A549 (cell line): ENCODE measurements around the gene FIBP. TPM values are rescaled to one million over a fixed set of nuclear protein-coding genes. Genes with fewer than 3 reads are reported as not detected.

ENCODE experiments used
- ATAC-seq, 2 experiments: fragments of 200-7000 bp in 1 of 2; fragments of >200 bp in 1 of 2; cut with Nextera tagmentation in 1 of 2; cut with Tn5 transposase in 1 of 2; 3 replicates each; pipeline versions ENCODE4 v1.8.0 to v1.9.1; 2018 to 2020; ENCODE audit warnings: mild to moderate bottlenecking in 1 of 2, moderate library complexity in 1 of 2
- CTCF ChIA-PET: fragments of 300-600 bp; sonication (Branson Sonifier 250); formaldehyde crosslinking; extraction: SDS; loops from one replicate; lab custom pipeline; 2021; ENCODE audit warnings: antibody characterized with exemption, inconsistent platforms; lab: Yijun Ruan, JAX
- POLR2A ChIA-PET: fragments of 350-600 bp; formaldehyde crosslinking; extraction: SDS; loops from one replicate; lab custom pipeline; 2021; ENCODE audit warnings: antibody characterized with exemption, inconsistent platforms; lab: Yijun Ruan, JAX
- DNase-seq, 2 experiments: peaks; one replicate each; pipeline versions ENCODE4 v3.0.0 to v3.0.0-alpha.2; 2011 to 2016; ENCODE audit warnings: low read depth in 1 of 2, low spot score in 1 of 2
- FAIRE-seq: peaks from 2 replicates; lab custom pipeline; 2011; peaks lifted over from hg19 to GRCh38; lab: Jason Lieb, UNC
- H3K27ac ChIP-seq, 2 experiments: fragments of >200 bp; sonication (Bioruptor Twin); formaldehyde crosslinking; 3 replicates each; pipeline ENCODE4 v1.5.1; 2016 to 2017
- H3K4me1 ChIP-seq: fragments of >200 bp; sonication (Bioruptor Twin); formaldehyde crosslinking; 3 replicates; pipeline ENCODE4 v1.6.1; 2016
- H3K4me2 ChIP-seq: fragments of >200 bp; sonication (Bioruptor Twin); formaldehyde crosslinking; 3 replicates; pipeline ENCODE4 v1.6.1; 2016
- H3K4me3 ChIP-seq: fragments of >200 bp; sonication (Bioruptor Twin); formaldehyde crosslinking; 3 replicates; pipeline ENCODE4 v1.5.1; 2016
- H3K9me3 ChIP-seq: fragments of >200 bp; sonication (Bioruptor Twin); formaldehyde crosslinking; 3 replicates; pipeline ENCODE4 v1.6.1; 2016
- EHF ChIP-seq: fragments of 250-450 bp; sonication (Bioruptor Pico); IDR thresholded peaks from 2 replicates; pipeline ENCODE4 v1.5.0; 2020; ENCODE audit warnings: mild to moderate bottlenecking
- FOSL2 ChIP-seq, 2 experiments: fragments of 450-650 bp in 1 of 2; fragments of >200 bp in 1 of 2; sonication (Bioruptor Twin) in 1 of 2; formaldehyde crosslinking; IDR thresholded peaks; 2 replicates each; pipeline versions ENCODE4 v1.5.0 to v1.6.1; 2016 to 2020; ENCODE audit warnings: mild to moderate bottlenecking in 1 of 2, moderate library complexity in 1 of 2
- HEYL ChIP-seq: fragments of 250-450 bp; sonication (Bioruptor Pico); IDR thresholded peaks from 2 replicates; pipeline ENCODE4 v1.8.0; 2021; ENCODE audit warnings: mild to moderate bottlenecking, moderate library complexity
- JUN ChIP-seq, 2 experiments: fragments of >200 bp; sonication (Bioruptor Twin); formaldehyde crosslinking; IDR thresholded peaks; 2 replicates in 1 of 2; 3 replicates in 1 of 2; pipeline ENCODE4 v1.6.1; 2016 to 2017
- MYC ChIP-seq: IDR thresholded peaks from 2 replicates; pipeline ENCODE4 v1.6.1; 2012; ENCODE audit warnings: mild to moderate bottlenecking, inconsistent platforms, low read length, improper control_type of control experiment, borderline replicate concordance
- RAD21 ChIP-seq, 2 experiments: fragments of >200 bp in 1 of 2; sonication (Bioruptor Twin) in 1 of 2; formaldehyde crosslinking in 1 of 2; IDR thresholded peaks in 1 of 2; conservative IDR thresholded peaks in 1 of 2; 2 replicates in 1 of 2; 3 replicates in 1 of 2; pipeline ENCODE4 v1.6.1; 2012 to 2018; ENCODE audit warnings: inconsistent platforms in 1 of 2
- RARB ChIP-seq: fragments of 250-450 bp; sonication (Bioruptor Pico); IDR thresholded peaks from 2 replicates; pipeline ENCODE4 v1.8.0; 2021; ENCODE audit warnings: mild to moderate bottlenecking, moderate library complexity
- SMC3 ChIP-seq: fragments of >200 bp; sonication (Bioruptor Twin); formaldehyde crosslinking; IDR thresholded peaks from 3 replicates; pipeline ENCODE4 v1.6.1; 2018; ENCODE audit warnings: inconsistent platforms
- WGBS: methylation state at CpG from one replicate; pipeline ENCODE4 v1.1.6; 2017; ENCODE audit errors: missing lambda C conversion rate; 5-methylcytosine and 5-hydroxymethylcytosine counted together
- polyA plus RNA-seq, 4 experiments: library from polyadenylated mRNA; depleted of rRNA in 3 of 4; stranded (reverse); fragments of >200 nt; fragmentation: RNase III in 1 of 4; extraction: RNeasy Plus Mini Kit Qiagen cat#74134 plus additional on column Dnase treatment in 1 of 4; gene quantifications; 2 replicates in 3 of 4; 3 replicates in 1 of 4; pipeline ENCODE4 v1.2.3, GENCODE V29; 2011 to 2017
- TF ChIP-seq, protein P1 (sequence below): fragments of 250-450 bp; sonication (Bioruptor Pico); IDR thresholded peaks from 2 replicates; pipeline ENCODE4 v1.5.0; 2021; ENCODE audit warnings: mild to moderate bottlenecking, moderate library complexity, borderline replicate concordance
- TF ChIP-seq, protein P2 (sequence below): fragments of 200-600 bp; sonication (generic); IDR thresholded peaks from 2 replicates; pipeline ENCODE4 v1.6.1; 2016; ENCODE audit warnings: antibody characterized with exemption, mild to moderate bottlenecking, moderate library complexity
- TF ChIP-seq, protein P3 (sequence below): fragments of 150-350 bp; IDR thresholded peaks from 2 replicates; pipeline ENCODE4 v1.6.1; 2014; ENCODE audit warnings: low read depth, mild to moderate bottlenecking, low read length

FIBP gene
- polyA plus RNA-seq, 2 of the 4 experiments (the other 2 are of a cell fraction), result 60.4 to 72.2 TPM

DNA sequence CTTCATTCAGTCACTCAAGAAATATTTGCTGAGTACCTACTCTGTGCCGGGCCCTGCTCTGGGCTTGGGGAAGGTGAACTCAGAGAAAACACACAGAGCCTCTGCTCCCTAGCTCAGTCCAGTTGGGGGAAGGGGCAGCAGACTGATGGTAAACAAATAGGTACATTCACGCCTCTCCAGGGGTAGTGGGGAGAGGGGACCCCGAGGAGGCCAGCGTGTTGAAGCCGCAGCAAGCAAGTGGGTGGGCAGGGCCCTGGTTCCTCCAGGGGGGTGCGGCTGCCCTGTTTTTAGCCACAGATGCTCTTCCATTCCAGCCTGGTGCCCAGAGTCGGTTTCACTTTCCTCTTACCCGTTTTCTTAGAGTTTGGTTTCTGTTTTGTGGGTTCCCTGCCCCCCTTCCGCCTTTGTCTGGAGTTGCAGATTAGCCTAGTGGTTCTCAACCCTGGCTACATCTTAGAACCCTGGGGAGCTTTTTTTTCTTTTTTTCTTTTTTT is 39.7 kb upstream of the FIBP start:
- Histone ChIP-seq H3K9me3 (no peaks in the 10 kb centered on the region), H3K4me1 (peaks cover 8% of the 10 kb centered on the region; the same call in 1 of the 3 replicates), H3K4me3 (no peak overlapping the region), H3K4me2 (no peak overlapping the region), H3K27ac (no peak overlapping the region)
- 0 out of 6 replicates have a peak, but pooled peaks of 1 of the 2 experiments have one; percentile 10 for ATAC-seq
- ChIA-PET CTCF (interaction anchor here (1.2 to 1.4 kb wide), 4 partner anchors 9 to 148 kb away, joined by 3 to 4 read pairs (median 3); partner anchors contain the start of gene MUS81), POLR2A (no interaction called here)
- DNase-seq, result no peak
- TF ChIP-seq RAD21 (conservative IDR thresholded peaks at IDR 0.05 in 1 of 2, IDR thresholded peaks at IDR 0.05 in 1 of 2) (no peak), MYC (no peak), JUN (IDR thresholded peaks at IDR 0.05) (no peak), SMC3 (no peak), EHF (CRISPR knock-in tag) (no peak)
- TF ChIP-seq, protein P1, sequence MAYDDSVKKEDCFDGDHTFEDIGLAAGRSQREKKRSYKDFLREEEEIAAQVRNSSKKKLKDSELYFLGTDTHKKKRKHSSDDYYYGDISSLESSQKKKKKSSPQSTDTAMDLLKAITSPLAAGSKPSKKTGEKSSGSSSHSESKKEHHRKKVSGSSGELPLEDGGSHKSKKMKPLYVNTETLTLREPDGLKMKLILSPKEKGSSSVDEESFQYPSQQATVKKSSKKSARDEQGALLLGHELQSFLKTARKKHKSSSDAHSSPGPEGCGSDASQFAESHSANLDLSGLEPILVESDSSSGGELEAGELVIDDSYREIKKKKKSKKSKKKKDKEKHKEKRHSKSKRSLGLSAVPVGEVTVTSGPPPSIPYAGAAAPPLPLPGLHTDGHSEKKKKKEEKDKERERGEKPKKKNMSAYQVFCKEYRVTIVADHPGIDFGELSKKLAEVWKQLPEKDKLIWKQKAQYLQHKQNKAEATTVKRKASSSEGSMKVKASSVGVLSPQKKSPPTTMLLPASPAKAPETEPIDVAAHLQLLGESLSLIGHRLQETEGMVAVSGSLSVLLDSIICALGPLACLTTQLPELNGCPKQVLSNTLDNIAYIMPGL (CRISPR knock-in tag), result no peak
- TF ChIP-seq, protein P2, sequence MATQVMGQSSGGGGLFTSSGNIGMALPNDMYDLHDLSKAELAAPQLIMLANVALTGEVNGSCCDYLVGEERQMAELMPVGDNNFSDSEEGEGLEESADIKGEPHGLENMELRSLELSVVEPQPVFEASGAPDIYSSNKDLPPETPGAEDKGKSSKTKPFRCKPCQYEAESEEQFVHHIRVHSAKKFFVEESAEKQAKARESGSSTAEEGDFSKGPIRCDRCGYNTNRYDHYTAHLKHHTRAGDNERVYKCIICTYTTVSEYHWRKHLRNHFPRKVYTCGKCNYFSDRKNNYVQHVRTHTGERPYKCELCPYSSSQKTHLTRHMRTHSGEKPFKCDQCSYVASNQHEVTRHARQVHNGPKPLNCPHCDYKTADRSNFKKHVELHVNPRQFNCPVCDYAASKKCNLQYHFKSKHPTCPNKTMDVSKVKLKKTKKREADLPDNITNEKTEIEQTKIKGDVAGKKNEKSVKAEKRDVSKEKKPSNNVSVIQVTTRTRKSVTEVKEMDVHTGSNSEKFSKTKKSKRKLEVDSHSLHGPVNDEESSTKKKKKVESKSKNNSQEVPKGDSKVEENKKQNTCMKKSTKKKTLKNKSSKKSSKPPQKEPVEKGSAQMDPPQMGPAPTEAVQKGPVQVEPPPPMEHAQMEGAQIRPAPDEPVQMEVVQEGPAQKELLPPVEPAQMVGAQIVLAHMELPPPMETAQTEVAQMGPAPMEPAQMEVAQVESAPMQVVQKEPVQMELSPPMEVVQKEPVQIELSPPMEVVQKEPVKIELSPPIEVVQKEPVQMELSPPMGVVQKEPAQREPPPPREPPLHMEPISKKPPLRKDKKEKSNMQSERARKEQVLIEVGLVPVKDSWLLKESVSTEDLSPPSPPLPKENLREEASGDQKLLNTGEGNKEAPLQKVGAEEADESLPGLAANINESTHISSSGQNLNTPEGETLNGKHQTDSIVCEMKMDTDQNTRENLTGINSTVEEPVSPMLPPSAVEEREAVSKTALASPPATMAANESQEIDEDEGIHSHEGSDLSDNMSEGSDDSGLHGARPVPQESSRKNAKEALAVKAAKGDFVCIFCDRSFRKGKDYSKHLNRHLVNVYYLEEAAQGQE, result no peak
- no peak for FAIRE-seq
- 72% methylated on average over 9 of the region's 9 CpGs for WGBS

DNA sequence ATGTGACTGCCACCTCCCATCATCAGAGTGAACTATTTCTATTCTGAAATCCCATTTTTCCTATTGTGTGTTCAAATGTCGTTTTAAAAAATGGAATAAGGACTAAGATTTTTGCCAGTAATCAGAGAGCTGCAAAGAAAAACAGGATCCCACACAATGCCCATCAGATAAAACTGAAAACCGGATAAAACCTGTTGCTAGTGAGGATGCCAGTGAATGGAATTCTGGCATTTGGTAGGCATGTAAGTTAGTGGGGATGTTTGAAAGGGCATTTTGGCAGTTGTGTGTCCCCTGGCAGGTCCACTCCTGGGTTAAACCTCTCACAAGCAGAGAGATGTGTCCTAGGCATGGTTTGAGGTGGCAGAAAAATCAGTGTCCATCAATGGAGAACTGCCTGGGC is 37.1 kb upstream of the FIBP start:
- Histone ChIP-seq H3K4me3 (no peak overlapping the region), H3K4me1 (peaks cover 6% of the 10 kb centered on the region), H3K4me2 (no peak overlapping the region), H3K9me3 (no peaks in the 10 kb centered on the region), H3K27ac (no peak overlapping the region)
- ChIA-PET CTCF (interaction anchor here (0.8 to 31.6 kb wide), 2 partner anchors 12 to 32 kb away, joined by 3 to 618 read pairs; partner anchors contain the start of genes CCDC85B, FIBP and FOSL1), POLR2A (no interaction called here)
- no peak for DNase-seq
- TF ChIP-seq, protein P2, result no peak
- TF ChIP-seq, protein P3, sequence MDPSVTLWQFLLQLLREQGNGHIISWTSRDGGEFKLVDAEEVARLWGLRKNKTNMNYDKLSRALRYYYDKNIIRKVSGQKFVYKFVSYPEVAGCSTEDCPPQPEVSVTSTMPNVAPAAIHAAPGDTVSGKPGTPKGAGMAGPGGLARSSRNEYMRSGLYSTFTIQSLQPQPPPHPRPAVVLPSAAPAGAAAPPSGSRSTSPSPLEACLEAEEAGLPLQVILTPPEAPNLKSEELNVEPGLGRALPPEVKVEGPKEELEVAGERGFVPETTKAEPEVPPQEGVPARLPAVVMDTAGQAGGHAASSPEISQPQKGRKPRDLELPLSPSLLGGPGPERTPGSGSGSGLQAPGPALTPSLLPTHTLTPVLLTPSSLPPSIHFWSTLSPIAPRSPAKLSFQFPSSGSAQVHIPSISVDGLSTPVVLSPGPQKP, result no peak
- TF ChIP-seq HEYL (CRISPR knock-in tag) (no peak), RARB (no peak), FOSL2 (IDR thresholded peaks at IDR 0.05) (no peak), FOSL2 (CRISPR knock-in tag; IDR thresholded peaks at IDR 0.05) (no peak)
- FAIRE-seq, result no peak
- 59% methylated on average over 2 of the region's 2 CpGs for WGBS
- no peak for ATAC-seq
